ENCODE results near the gene CD244.

Gene CD244

DNA sequence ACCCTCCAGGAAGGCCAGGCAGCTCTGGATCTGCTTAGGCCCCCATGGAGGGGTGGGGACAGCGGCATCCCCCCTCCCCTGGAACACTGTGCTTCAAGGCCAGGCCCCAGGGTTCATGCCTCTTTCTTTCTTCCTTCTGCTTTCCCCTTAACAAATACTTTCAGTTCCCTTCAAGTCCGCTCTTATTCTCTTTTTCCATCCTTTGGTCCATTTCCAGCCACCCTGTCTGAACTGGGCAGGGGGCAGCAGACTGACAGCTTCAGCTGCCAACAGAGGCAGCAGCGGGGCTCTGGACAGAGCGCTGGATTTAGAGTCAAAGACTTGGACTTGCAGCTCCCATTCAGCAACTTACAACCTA is 1.1 kb upstream of the CD244 start:
- peak overlapping the region; percentile 48; the same call in 1 of the 2 replicates for H3K9ac ChIP-seq
- peak overlapping the region; percentile 48; the same call in 1 of the 2 replicates for H3K27ac ChIP-seq
- H3K4me2 ChIP-seq, result peak overlapping the region; percentile 79
- H4K20me1 ChIP-seq, result no peaks in the 10 kb centered on the region
- peaks cover 39% of the 10 kb centered on the region for H3K4me1 ChIP-seq
- TF ChIP-seq Cebpa-rat (IDR thresholded peaks at IDR 0.05), result no peak
- no peaks in the 10 kb centered on the region for H3K27me3 ChIP-seq
- no peaks in the 10 kb centered on the region for H3K36me3 ChIP-seq
- H3K9me3 ChIP-seq, result no peaks in the 10 kb centered on the region
- H3K4me3 ChIP-seq, result no peak overlapping the region

DNA sequence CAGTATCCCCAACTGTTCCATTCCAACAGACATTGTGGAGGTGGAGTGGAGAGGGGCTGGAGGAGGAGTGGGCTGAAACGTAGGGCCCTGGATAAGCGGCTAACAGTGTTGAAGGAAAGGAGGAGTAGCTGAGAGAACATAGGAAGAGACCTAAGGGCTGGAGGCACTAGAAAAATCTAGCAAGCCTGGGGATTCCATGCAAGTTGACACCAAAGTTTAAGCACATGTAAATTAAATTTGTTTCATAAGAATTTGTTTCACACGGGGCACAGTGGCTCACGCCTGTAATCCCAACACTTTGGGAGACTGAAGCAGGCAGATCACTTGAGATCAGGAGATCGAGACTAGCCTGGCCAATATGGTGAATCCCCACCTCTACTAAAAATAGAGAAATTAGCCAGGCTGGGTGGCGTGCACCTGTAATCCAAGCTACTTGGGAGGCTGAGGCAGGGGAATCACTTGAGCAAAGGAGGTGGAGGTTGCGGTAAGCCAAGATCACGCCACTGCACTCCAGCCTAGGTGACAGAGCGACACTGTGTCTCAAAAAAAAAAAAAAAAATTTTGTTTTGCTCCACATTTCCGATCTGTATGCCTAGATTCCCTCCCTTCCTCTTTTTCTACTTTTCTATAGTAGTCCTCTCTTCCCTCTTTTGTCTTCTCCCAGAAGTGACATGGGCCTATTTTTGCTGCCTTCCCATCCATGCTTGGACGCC is 530 bp upstream of the CD244 start:
- Histone ChIP-seq H3K4me1 (peaks cover 39% of the 10 kb centered on the region), H3K27me3 (no peaks in the 10 kb centered on the region), H3K9me3 (no peaks in the 10 kb centered on the region), H3K9ac (peak overlapping the region; percentile 48; the same call in 1 of the 2 replicates), H4K20me1 (no peaks in the 10 kb centered on the region), H3K27ac (peak overlapping the region; percentile 48; the same call in 1 of the 2 replicates), H3K36me3 (no peaks in the 10 kb centered on the region), H3K4me3 (no peak overlapping the region), H3K4me2 (peak overlapping the region; percentile 79)
- TF ChIP-seq Cebpa-rat (IDR thresholded peaks at IDR 0.05), result no peak

DNA sequence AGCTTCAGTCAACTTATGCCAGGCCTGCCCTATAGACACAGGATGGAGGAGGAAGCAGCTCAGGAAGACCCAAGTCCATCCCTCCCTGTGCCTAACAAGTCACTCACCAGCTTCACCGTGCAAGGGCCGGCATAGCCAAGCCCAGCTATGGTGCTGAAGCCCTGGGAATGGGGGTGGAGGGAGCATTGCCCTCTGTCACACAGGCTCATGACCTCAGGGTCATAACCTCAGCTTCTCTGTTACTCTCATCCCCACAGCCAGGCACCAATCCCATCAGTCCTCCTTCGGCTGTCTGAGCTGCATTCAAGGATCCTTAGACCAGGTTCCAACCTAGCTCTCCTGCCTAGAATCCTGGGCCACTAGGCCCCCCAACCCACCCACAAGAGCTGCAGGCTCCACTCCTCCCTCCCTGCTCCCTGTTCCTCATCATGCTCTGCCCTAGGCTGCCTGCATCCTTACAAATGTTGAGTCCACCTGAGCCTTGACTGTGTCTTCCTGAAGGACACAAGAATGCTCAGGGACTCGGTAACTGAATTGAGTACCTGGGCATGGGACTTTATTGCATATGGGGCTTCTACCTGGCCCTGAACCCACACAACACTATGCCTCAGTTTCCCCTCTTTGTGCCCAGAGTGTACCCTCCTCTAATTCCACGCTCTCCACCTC is 1.7 kb downstream of the CD244 start:
- Histone ChIP-seq H3K36me3 (no peaks in the 10 kb centered on the region), H3K27ac (no peak overlapping the region), H3K9ac (no peak overlapping the region), H3K4me1 (peaks cover 40% of the 10 kb centered on the region), H3K27me3 (no peaks in the 10 kb centered on the region), H3K4me2 (0 out of 2 replicates have a peak overlapping the region, but pooled peaks have one; percentile 79), H4K20me1 (no peaks in the 10 kb centered on the region), H3K4me3 (no peak overlapping the region), H3K9me3 (0 out of 2 replicates have a peak, but pooled peaks cover 3% of the 10 kb centered on the region)
- no peak for TF ChIP-seq Cebpa-rat (IDR thresholded peaks at IDR 0.05)

DNA sequence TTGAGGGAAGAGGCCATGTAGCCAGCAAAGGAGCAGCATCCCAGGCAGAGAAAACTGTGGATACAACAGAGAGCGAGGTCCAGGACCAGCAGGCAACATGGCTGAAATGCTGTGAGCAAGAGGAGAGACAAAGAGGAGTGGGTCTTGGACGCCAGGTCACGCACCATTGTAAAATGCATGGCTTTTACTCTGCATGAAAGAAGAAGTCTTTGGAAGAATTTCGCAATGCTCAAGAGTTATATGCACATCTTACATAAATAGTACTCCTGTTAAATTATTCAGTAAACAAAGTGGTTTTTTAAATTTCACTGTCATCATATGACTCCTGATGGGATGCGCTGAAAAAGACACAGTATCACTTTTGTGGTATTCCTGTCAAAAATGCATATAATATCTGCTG is 3.5 kb downstream of the CD244 start:
- Histone ChIP-seq H3K4me2 (no peak overlapping the region), H3K9ac (no peak overlapping the region), H3K4me1 (peaks cover 46% of the 10 kb centered on the region), H3K4me3 (no peak overlapping the region), H3K27ac (no peak overlapping the region), H3K36me3 (no peaks in the 10 kb centered on the region), H3K9me3 (0 out of 2 replicates have a peak, but pooled peaks cover 3% of the 10 kb centered on the region), H4K20me1 (no peaks in the 10 kb centered on the region), H3K27me3 (no peaks in the 10 kb centered on the region)
- 0 out of 2 replicates have a peak, but pooled peaks have one; percentile 43 for TF ChIP-seq Cebpa-rat (IDR thresholded peaks at IDR 0.05)

DNA sequence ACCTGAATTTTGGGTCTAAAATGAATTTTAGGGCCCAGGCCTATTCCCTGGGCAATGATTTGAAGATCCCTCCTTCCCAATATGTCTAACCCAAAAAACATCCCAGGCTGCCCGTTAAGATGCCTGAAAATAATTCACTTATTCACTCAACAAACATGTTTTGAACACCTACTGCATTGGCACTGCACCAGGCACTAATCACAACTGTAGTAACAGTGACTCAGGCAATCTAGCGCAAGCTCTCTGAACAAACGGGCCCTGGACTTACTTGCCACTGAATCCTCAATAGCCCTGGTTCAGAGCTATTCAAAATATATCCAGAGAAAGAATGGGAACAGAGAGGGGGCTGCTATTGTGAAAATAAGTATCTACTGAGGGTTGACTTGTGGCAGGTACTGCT is 4.2 kb downstream of the CD244 start:
- TF ChIP-seq Cebpa-rat (IDR thresholded peaks at IDR 0.05), result no peak
- H3K27ac ChIP-seq, result no peak overlapping the region
- H3K36me3 ChIP-seq, result no peaks in the 10 kb centered on the region
- H4K20me1 ChIP-seq, result no peaks in the 10 kb centered on the region
- H3K27me3 ChIP-seq, result no peaks in the 10 kb centered on the region
- no peak overlapping the region for H3K9ac ChIP-seq
- H3K4me1 ChIP-seq, result peaks cover 39% of the 10 kb centered on the region
- H3K9me3 ChIP-seq, result 0 out of 2 replicates have a peak, but pooled peaks cover 3% of the 10 kb centered on the region
- H3K4me3 ChIP-seq, result no peak overlapping the region
- no peak overlapping the region for H3K4me2 ChIP-seq

DNA sequence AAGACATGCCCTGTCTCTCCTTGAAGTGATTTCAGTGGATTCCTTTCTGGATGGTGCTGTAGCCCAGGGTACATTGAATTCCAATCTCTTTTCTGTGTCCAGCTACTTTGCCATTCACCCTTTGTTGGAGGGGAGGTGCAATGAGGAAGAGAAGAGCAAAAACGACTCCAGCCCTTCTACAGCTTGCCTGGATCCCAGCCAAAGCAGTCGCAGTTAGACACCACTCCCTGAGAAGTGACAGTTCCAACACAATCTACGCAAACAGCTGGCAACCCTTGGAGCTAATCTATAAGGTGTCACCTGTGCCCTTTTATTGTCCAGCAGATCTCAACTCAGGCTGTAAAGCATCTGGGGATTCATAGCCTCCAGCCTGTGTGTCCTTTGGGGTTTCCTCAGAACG is 4.6 kb downstream of the CD244 start:
- H3K9me3 ChIP-seq, result 0 out of 2 replicates have a peak, but pooled peaks cover 3% of the 10 kb centered on the region
- TF ChIP-seq Cebpa-rat (IDR thresholded peaks at IDR 0.05), result no peak
- no peaks in the 10 kb centered on the region for H3K36me3 ChIP-seq
- H3K4me2 ChIP-seq, result no peak overlapping the region
- no peak overlapping the region for H3K27ac ChIP-seq
- no peak overlapping the region for H3K9ac ChIP-seq
- no peaks in the 10 kb centered on the region for H3K27me3 ChIP-seq
- no peak overlapping the region for H3K4me3 ChIP-seq
- H3K4me1 ChIP-seq, result peaks cover 35% of the 10 kb centered on the region
- H4K20me1 ChIP-seq, result no peaks in the 10 kb centered on the region

DNA sequence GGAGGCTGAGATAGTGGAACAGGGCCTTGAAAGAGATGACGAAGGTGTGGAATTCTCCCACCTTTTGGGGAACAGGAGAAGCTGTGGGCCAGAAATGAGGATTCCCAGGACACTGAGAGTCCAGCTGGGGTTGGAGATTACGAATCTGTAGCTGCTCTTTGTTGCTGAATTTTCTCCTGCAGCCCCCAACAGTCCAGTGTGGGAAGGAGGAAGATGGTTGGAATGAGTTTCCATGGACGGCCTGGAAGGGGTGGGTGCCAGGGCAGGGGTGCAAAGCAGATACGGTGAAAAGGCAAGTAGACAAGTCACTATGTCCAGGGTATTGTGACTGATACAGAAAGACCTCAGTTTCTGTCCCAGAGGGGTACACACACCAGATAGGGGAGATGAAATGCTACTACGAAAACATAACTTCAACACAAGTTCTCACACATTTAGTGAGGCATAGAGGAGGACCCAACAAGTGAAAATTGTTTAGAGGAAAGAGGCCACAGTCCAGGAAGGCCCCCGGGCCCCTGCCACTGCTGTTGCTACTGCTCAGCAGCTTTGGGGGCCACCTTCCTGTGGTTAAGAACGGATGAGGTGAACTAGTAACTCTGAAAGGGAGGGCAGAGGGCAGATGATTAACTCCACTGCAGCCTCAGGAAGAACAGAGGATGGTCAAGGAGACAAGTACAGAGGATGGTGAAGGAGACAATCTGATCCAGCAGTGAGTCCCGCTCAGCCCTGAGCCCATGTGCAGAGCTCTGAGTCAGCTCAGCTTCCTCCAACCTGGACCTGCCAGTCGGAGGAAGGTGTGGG is 7.3 kb downstream of the CD244 start:
- TF ChIP-seq Cebpa-rat (IDR thresholded peaks at IDR 0.05), result no peak
- Histone ChIP-seq H3K4me2 (peak overlapping the region; percentile 65), H3K27me3 (no peaks in the 10 kb centered on the region), H3K36me3 (no peaks in the 10 kb centered on the region), H4K20me1 (no peaks in the 10 kb centered on the region), H3K9ac (no peak overlapping the region), H3K4me3 (no peak overlapping the region), H3K27ac (peak overlapping the region; percentile 10; the same call in 1 of the 2 replicates), H3K4me1 (peaks cover 14% of the 10 kb centered on the region), H3K9me3 (peaks cover 8% of the 10 kb centered on the region; the same call in 1 of the 2 replicates)

DNA sequence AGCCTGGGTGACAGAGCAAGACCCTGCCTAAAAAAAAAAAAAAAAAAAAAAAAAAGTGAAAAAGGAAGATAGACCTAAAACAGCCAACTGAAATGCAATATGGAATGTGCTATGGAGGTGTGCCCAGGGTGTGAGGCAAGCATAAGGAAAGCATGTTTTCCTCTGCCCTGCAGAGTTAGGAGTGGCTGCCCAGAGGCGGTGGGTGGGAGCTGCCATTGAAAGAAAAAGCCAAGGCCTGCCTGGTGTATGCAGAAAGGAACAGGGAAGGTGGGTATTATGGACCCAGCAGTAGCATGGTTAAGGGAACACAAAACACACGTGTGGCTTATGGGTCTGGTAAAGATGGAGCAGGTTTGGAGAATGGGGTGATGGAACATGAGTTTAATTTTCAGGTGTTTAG is 8.9 kb downstream of the CD244 start:
- Histone ChIP-seq H3K27me3 (no peaks in the 10 kb centered on the region), H3K27ac (no peak overlapping the region), H3K9me3 (peaks cover 8% of the 10 kb centered on the region; the same call in 1 of the 2 replicates), H3K36me3 (no peaks in the 10 kb centered on the region), H3K4me2 (no peak overlapping the region), H4K20me1 (no peaks in the 10 kb centered on the region), H3K4me3 (no peak overlapping the region), H3K9ac (no peak overlapping the region), H3K4me1 (peaks cover 14% of the 10 kb centered on the region)
- TF ChIP-seq Cebpa-rat (IDR thresholded peaks at IDR 0.05), result no peak

DNA sequence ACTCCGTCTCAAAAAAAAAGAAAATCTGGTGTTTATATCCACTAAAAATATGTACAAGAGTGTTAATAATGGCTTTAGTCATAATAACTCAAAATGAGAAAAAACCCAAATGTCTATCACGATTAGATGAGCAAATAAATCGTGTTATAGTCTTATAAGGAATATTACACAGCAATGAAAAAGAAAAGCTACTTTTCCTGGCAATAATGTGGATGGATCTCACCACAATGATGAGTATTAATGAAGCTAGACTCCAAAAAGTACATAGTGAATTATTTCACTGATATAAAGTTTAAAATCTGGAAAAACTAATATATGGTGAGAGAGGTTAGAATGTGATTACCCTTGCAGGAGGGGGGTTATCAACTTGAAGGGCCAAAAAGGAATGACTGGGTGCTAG is 9.7 kb downstream of the CD244 start:
- peaks cover 14% of the 10 kb centered on the region for H3K4me1 ChIP-seq
- TF ChIP-seq Cebpa-rat (IDR thresholded peaks at IDR 0.05), result no peak

More for the DNA sequence above, 9.7 kb downstream of the CD244 start:
- no peak overlapping the region for H3K4me2 ChIP-seq
- no peak overlapping the region for H3K4me3 ChIP-seq
- peaks cover 8% of the 10 kb centered on the region; the same call in 1 of the 2 replicates for H3K9me3 ChIP-seq
- H3K27ac ChIP-seq, result no peak overlapping the region
- H3K9ac ChIP-seq, result no peak overlapping the region
- no peaks in the 10 kb centered on the region for H3K27me3 ChIP-seq
- no peaks in the 10 kb centered on the region for H3K36me3 ChIP-seq
- no peaks in the 10 kb centered on the region for H4K20me1 ChIP-seq

Measured in BLaER1 (cell line).